Stimulated activated CD8-positive, alpha-beta memory T cell treated with anti-CD3 and anti-CD28 coated beads, Interleukin-4, amount 100 ng/mL, for 1 hour (primary cell): ENCODE data around the gene ELP1.
"Not testable (repeated sequence)": the region's sequence is repeated elsewhere in the genome, so short reads cannot be mapped to it uniquely, and the experiment has no call there.

Experiments
- DNase-seq, 2 donors: peaks; one replicate each; pipeline ENCODE4 v3.0.0-alpha.2; 2020; ENCODE audit warnings: low read depth in 2 of 2, low spot score in 1 of 2

ELP1 gene

DNA sequence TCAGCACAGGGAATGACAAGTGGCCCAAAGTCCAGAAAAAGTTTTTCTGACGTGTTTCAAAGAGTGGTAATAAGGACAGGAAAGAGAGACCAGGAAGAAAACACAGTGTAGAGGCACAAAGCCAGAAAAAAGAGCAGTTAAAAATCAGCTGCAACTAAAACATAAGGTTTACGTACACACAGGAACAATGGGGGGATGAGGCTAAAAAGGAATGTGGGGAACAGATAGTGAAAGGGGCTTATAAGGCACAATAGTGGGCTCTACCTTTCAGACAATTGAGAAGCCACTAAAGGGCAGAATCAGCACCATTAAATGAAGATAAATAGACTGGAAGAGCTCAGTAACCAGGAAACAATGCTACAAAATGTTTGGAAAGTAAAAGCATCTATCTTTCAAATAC, 5.5 kb downstream of the ELP1 start:
- no peak for DNase-seq

DNA sequence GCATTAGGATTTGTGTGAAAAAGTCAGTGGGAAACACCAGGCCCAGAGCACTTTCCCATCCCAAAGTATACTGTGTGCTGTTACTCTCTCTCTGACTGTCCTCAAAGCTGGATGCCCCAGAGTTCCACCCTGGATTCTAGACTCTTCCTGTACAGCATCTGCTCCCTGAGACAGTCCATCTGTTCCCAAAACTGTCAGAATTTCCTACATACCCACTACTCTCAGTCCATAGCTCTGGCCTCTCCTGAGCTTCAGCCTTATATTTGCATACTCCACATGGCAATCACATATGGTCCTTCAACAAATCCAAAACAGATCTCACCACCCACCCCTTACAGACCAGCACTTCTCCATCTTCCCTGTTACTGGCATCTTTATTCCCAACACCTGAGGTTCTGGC, 9.5 kb downstream of the ELP1 start:
- DNase-seq = no peak

DNA sequence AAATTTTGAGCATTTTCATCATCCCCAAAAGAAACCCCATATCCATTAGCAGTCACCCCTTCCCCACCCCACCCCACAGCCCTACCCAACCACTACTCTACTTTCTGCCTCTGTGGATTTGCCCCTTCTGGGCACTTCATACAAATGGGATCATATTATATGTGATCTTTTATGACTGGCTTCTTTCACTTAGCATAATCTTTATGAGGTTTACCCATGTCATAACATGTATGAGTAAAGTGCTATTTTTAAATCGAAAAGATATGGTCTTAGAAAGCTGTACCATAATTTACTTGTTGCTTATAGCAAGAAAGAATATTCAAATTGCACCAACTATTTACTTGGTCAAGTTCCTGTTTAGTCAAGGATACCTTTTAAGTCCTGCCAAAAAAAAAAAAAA, 12.7 kb downstream of the ELP1 start:
- no peak for DNase-seq

DNA sequence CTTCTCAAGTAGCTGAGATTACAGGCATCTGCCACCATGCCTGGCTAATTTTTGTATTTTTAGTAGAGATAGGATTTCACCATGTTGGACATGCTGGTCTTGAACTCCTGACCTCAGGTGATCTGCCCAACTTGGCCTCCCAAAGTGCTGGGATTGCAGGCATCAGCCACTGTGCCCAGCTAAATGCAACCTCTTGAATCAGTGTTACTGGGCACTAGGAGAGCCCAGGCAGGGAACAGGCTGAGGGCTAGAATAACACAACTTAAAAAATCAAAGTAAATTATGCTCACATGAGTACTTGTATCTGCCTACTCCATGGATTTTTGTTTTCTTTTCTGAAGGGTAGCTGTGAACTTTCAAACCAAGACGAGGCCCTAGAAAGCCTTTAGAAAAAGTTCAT, 13.5 kb downstream of the ELP1 start:
- DNase-seq = not testable (repeated sequence)

DNA sequence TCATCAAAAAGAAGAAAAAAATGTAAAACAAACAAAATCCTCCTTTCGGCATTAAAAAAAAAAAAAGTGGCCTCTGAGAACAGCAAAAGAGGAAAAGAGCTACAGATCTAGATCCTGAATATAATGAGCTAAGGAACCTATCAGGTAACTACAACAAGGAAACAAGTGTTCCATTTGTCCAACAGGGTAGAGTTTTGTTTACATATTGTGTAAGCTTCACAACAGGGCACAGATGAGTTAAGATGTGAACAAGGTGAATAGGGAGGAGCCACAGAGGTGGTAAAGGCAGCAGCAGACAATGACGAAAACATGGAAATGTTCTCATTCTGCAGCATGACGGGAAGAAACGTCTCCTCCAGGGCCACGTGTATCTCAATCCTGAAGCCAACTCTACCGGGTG, 14.4 kb downstream of the ELP1 start:
- no peak for DNase-seq

DNA sequence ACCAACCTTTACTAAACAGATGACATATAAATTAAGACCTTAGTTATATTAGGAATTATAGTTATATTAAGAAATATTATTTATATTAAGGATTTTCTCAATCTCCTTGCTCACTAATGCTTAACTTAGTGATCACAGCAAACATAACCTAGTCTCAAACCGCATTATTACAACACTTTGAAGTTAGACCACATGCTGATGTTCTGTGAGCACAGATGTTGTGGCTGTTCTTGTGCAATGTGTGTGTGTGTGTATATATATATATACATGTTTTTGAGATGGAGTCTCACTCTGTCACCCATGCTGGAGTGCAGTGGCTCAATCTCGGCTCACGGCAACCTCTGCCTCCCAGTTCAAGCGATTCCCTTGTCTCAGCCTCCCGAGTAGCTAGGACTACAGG, 20.5 kb downstream of the ELP1 start:
- DNase-seq = no peak

DNA sequence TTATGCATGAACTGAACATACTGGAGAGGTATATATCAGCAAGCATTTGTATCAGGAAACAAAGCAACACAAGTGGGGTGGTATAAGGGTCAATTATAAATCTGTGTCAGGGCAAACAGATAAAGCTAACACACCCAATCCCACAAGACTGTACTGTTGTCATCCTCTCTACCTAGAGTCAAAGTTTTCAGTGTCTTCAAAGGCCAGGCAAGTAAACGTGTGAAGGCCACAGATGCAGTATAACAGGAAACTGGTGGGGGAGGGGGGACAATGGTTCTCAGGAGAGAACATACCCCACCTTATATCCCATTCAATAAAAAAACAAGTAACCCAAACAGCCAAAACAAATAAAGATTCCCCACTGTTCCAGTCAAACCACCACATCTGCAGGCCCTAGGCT, 22.1 kb downstream of the ELP1 start:
- DNase-seq = no peak

DNA sequence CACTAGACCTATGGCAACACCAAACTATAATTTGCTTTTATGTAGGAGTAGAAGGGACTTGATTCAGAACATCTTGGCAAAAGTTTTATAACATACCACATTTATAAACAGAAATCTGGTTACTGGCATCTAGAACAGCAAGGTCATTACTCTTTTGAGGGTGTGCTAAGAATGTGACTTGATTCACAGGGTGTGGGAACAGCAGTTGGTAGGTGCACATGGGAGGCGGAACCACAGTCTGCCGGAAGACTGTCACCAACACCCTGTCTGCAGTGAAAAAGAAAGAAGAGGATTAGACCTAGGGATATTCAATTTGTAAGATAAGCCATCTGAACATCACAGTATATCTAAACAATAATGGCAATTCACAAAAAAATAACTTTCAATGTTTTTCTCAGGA, 23.0 kb downstream of the ELP1 start:
- DNase-seq = no peak

DNA sequence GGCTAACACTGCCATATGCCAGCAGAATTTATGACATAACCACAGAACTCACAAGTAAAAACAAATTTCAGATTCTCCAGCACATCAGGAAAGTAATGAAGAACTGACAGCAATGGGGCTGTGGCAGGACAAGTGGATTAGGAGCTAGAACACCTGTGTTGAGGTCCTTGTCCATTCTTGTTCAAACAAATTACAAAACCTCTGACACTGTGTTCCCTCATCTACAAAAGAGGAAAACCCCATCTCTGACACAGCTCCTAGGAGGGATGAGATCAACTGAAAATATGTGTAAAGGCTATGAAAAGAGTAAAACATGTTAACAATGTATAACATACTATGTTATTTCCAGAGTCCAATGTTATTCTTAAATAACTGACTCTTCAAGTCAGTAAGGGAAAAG, 23.5 kb downstream of the ELP1 start:
- no peak for DNase-seq

DNA sequence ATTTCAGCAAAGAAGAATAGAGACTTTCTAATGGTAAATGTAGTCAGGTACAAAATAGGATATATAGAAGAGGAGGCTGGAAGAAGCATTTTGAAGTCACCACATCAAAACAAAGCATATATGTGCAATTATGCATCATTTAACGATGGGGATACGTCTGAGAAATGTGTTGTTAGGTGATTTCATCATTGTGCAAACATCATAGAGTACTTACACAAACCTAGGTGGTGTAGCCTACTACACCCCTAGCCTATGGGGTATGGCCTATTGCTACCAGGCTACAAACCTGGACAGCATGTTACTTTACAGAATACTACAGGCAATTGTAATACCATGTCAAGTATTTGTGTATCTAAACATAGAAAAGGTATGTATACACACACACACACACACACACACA, 28.4 kb downstream of the ELP1 start:
- no peak for DNase-seq

DNA sequence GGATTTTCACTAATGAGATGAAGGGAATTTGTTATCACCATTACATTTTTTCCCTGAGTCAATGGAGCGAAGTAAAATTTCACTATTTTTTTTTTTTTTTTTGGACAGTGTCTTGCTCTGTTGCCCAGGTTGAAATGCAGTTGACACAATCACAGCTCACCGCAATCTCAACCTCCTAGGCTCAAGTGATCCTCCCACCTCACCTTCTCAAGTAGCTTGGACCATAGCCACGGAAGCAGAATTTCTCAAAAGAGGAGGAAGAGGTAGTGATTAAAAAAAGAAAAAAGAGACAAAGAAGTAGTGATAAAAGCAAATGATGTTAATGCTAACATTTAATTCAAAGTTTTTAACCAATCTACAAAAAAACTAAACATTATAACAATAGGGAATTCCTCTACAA, 29.8 kb downstream of the ELP1 start:
- no peak for DNase-seq

DNA sequence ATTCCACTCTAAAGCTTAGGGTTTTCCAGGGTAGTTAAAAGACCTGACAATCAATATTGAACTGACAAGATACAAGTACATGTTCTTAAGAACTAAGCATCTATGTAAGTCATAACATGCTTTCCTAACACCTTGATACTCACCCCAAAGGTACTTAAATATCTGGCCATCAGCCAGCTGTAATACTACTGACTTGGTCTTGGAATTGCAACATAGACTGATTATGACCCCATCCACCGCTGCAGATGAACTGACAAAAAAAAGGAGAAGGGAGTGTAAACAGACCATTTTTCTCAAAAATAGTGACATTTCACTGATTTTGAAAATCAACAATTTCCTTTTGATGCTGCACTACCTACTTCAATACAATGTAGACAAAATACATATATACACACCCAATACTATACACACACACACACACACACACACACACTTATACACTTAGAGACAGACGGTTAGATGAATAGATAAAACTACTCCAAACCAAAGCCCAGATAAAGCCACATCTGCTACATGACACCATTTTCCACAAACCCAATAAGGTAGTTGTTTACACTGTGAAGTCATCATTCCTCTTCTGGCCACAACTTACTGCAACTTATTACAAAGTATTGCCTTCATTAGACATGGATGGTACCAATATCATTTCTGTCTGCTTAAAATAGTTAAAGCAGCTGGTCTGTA, 30.4 kb downstream of the ELP1 start:
- no peak for DNase-seq

DNA sequence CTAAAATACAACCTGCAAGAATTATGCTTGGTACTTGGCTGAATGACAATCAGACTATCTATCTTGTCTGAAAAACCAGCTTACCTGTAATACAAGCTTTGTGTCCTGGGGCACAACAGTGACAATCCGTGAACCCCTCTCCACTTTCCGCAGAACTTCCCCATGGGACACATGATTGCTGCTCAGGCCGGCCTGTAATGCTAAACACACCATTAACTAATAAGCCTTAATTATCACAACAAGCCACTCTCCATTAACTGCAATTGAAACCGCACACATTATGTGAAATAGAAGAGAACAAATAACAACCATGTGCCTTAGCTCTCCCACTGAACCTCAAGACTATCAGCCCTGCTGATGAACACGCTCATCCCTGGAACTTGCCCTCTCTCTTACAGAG, 33.7 kb downstream of the ELP1 start:
- no peak for DNase-seq

DNA sequence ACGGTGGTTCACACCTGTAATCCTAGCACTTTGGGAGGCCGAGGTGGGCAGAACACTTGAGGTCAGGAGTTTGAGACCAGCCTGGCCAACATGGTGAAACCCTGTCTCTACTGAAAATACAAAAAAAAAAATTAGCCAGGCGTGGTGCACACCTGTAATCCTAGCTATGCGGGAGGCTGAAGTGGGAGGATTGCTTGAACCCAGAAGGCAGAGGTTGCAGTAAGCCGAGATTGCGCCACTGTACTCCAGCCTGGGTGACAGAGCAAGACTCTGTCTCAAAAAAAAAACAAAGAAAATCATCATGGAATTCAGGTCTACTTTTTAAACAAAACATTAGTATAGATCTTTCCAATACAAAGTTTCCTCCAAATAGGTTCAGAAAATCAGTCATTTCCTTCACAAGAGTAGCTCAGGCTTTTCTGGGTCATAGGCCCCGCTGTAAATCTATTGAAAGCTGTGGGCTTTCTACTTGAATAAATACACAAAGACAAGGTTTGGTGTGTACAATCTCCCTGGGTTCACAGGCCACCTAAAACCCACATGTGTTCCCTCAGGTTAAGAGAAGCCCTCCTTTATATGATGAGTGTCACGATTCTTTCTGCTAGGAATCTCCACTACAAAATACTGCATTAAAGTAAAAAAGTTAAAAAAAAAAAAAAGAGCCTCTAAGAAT, 34.8 kb downstream of the ELP1 start:
- DNase-seq = not testable (repeated sequence)

DNA sequence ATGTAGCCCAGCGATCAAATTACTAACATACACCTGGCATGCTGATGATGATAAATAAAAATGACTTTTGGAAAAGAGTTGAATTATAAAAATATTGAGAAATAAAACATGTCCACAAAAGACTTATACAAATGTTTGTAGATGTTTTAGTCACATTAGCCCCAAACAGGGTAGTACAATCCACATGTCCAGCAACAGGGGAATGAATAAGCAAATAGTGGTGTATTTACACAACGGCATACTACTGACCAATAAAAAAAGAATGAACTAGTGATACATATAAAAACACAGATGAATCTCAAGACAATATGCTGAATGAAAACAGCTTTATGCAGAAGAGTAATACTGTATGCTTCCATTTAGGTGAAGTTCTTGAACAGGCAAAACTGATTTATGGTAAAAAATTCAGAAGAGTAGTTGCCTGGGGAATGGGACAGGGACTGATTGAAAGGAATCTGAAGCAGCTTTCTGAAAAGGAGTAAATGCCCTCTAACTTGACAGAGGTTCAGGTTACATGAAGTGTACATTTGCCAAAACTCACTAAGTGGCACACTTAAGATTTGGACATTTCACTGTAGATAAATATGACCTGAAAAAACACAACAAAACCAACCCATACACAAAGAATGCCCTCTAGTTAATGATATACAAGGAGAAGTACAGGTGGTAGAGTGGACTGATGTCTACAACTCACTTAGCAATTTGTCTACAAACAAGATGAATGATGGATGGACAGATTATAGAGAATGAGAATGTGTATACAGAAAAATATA, 36.4 kb downstream of the ELP1 start:
- no peak for DNase-seq

DNA sequence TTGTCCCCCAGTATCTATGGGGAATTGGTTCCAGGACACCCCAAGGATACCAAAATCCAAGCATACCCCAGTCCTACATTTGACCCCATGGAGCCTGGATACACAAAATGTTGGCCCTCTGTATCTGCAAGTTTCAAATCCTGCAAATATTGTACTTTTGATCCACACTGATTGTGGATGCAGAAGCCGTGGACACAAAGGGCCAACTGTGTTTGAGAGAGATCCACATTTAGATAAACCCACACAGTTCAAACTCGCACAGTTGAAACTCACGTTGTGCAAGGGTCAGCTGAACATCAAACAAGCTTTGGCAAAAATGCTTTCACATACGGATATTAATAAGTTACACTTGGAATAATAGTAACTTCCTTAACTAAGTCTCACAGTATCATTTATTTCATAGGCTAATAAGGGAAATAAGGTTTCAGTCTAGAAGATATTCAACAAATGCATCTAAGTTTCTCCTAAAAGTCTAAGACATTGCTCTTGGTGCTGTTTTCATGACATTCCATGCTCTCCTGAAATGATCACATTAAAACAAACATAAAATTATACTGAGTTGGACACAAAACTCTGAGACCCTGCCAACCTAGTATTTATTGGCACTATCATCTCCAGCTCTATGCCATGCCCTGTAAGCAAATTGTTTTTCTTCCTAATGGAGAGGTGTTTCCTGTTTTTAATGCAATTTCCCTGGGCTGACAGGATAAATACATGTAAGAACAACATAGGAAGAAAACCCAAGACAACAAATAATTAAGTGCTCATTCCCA, 39.5 kb downstream of the ELP1 start:
- DNase-seq = no peak

DNA sequence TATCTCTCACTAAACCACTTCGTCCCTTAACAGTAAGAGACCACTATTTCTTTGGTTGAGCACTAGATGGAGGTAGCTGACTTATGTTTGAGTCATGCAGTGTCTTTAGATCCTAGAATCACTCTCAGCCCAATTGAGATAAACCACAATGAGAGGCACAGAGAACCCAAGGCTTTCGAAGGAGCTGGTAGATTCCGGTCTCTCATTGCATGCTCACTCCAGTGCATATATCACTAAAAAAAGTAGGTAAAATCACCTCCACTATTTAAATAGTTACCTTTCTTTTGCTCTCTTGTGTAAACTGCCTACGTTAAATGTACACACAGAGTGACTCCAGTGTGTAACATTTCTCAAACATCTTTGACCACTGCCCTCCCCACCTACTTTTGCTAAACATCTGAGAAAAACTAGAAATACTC, 44.3 kb downstream of the ELP1 start:
- no peak for DNase-seq

DNA sequence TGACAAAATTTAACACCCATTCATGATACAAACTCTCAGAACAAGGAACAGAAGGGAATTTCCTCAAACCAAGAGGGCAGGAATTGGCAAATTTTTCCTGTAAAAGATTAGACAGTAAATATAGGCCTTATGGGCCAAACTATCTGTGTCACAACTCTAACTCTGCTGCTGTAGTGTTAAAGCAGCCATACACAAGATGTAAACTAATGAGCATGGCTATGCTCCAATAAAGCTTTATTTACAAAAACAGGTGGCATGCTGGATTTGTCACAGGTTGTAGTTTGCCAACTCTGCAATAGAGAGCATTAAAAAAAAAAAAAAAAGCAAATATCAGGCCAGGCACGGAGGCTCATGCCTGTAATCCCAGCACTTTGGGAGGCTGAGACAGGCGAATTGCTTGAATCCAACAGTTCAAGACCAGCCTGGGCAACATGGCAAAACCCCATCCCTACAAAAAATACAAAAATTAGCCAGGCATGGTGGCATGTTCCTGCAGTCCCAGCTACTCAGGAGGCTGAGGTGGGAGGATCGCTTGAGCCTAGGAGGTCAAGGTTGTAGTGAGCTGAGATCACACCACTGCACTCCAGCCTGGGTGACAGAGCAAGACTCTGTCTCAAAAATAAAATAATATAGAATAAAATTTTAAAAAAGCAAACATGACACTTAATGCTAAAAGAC, 47.2 kb downstream of the ELP1 start:
- DNase-seq = not testable (repeated sequence)

DNA sequence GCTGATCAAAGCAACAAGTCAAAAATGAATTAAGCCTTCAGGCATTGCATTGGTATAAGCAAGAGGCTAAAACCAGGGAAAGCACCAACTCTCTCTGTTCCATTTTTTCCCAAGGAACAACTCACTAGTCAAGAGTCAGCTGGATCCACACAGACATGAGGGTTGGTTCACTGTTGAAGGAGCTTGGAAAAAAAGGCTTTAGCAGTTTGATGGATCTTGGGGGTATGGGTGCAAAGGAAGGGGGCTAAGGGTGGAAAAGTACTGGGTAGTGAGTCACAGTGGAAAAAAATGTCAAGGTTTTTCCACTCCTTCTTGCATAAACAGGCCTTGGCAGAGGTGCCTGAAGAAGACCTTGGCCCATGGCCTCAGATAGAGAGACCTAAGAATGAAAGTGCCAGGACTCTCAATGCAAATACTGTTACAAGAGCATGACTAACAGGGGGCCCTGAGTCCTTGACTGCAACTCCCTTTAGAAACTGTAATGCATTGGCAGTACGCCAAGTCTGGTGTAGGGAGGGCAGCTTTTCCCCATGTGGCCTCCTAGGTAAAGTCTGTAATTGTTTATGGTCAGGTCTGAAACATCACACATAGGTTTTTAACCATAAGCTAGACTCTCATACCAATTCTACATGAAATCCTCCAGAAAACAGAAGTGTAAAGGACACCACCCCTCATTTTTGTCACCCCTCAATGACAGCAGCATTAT, 48.1 kb downstream of the ELP1 start:
- no peak for DNase-seq

DNA sequence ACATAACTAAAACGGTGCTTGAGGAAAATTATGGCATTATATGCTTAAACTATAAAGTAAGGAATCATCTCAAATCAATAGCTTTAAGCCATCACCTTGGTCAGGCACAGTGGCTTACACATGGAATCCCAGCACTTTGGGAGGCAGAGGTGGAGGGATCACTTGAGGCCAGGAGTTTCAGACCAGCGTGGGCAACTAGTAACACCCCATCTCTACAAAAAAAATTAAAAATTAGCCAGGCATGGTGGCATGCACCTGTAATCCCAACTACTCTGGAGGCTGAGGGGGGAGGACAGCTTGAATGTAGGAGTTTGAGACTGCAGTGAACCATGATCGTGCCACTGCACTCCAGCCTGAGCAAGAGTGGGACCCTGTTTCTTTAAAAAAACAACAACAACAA, 49.2 kb downstream of the ELP1 start:
- no peak for DNase-seq
